ENCODE results near the gene CFAP46. TPM values are rescaled to one million over a fixed set of nuclear protein-coding genes. Genes with fewer than 3 reads are reported as not detected.
"Not testable (repeated sequence)": the region's sequence is repeated elsewhere in the genome, so short reads cannot be mapped to it uniquely, and the experiment has no call there.

Gene CFAP46
- total and polyA plus RNA-seq, 2 experiments from 2014 or later, result 2.2 to 2.4 TPM

DNA sequence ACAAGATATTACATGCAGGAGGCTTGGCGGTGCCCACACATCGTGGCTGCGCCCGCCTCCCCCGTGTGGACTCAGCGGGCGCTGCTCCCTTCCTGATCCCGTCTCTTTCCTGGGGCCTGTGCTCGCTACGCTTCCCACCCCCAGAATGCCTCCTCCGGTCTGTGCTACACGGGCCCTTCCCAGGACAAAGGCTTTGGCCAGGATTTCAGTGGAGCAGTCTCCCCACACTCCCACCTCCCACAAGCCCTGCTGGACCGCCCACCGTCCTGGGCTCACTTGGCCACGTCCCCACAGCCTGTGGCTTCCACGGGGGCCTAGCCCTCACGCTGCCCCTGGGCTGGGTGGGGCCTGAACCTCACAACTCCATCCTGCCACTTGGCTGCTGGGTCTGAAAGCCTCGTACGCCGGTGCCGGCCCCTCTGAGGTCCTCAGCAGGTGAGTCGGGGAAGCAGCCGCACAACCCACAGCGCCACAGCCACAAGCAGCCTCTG is 17.3 kb downstream of the CFAP46 start:
- TF ChIP-seq EZH2 (IDR thresholded peaks at IDR 0.05; ENCODE audit: borderline replicate concordance) (no peak), EZH2phosphoT487 (IDR thresholded peaks at IDR 0.05; ENCODE audit: low read depth, severe bottlenecking, unreplicated experiment) (no peak), CTCF (IDR thresholded peaks at IDR 0.05; ENCODE audit: poor library complexity) (no peak)
- no peak overlapping the region for H2AFZ ChIP-seq
- H3K27ac ChIP-seq, result no peak overlapping the region
- no peaks in the 10 kb centered on the region for H3K27me3 ChIP-seq
- H3K4me2 ChIP-seq, result no peak overlapping the region
- no peaks in the 10 kb centered on the region for H3K79me2 ChIP-seq
- H3K9me3 ChIP-seq (ENCODE audit: low read depth), result no peaks in the 10 kb centered on the region
- DNase-seq (ENCODE audit: low spot score), result no peak
- no peaks in the 10 kb centered on the region for H4K20me1 ChIP-seq (ENCODE audit: insufficient read depth, poor library complexity, severe bottlenecking)
- WGBS (ENCODE audit: low lambda C conversion rate, missing lambda C conversion rate), result 96% methylated on average over 24 of the region's 24 CpGs
- H3K4me1 ChIP-seq (ENCODE audit: insufficient read depth), result no peaks in the 10 kb centered on the region
- H3K36me3 ChIP-seq (replicated peaks; ENCODE audit: insufficient read depth, low read depth), result no peaks in the 10 kb centered on the region
- H3K9me2 ChIP-seq (replicated peaks; ENCODE audit: insufficient read depth), result no peaks in the 10 kb centered on the region
- H3K4me3 ChIP-seq, result no peak overlapping the region

GRCh38 chr10:132924046-132924952 is 18.1 kb downstream of the CFAP46 start:
- no peaks in the 10 kb centered on the region for H4K20me1 ChIP-seq (ENCODE audit: insufficient read depth, poor library complexity, severe bottlenecking)
- H2AFZ ChIP-seq, result no peak overlapping the region
- no peaks in the 10 kb centered on the region for H3K27me3 ChIP-seq
- H3K36me3 ChIP-seq (replicated peaks; ENCODE audit: insufficient read depth, low read depth), result no peaks in the 10 kb centered on the region
- DNase-seq (ENCODE audit: low spot score), result no peak
- WGBS (ENCODE audit: low lambda C conversion rate, missing lambda C conversion rate), result 93% methylated on average over 41 of the region's 42 CpGs
- H3K9me2 ChIP-seq (replicated peaks; ENCODE audit: insufficient read depth), result no peaks in the 10 kb centered on the region
- no peaks in the 10 kb centered on the region for H3K9me3 ChIP-seq (ENCODE audit: low read depth)
- no peak overlapping the region for H3K27ac ChIP-seq
- H3K4me1 ChIP-seq (ENCODE audit: insufficient read depth), result no peaks in the 10 kb centered on the region
- TF ChIP-seq EZH2phosphoT487 (IDR thresholded peaks at IDR 0.05; ENCODE audit: low read depth, severe bottlenecking, unreplicated experiment), result no peak
- TF ChIP-seq CTCF (IDR thresholded peaks at IDR 0.05; ENCODE audit: poor library complexity), result no peak
- no peak for TF ChIP-seq EZH2 (IDR thresholded peaks at IDR 0.05; ENCODE audit: borderline replicate concordance)
- no peaks in the 10 kb centered on the region for H3K79me2 ChIP-seq
- no peak overlapping the region for H3K4me2 ChIP-seq
- H3K4me3 ChIP-seq, result no peak overlapping the region

- not testable (repeated sequence) for H3K4me2 ChIP-seq; H3K9me2 ChIP-seq (replicated peaks; ENCODE audit: insufficient read depth); H3K4me3 ChIP-seq; H3K79me2 ChIP-seq; H2AFZ ChIP-seq; H3K9me3 ChIP-seq (ENCODE audit: low read depth); H3K27ac ChIP-seq; H3K27me3 ChIP-seq; DNase-seq (ENCODE audit: low spot score); H4K20me1 ChIP-seq (ENCODE audit: insufficient read depth, poor library complexity, severe bottlenecking); H3K4me1 ChIP-seq (ENCODE audit: insufficient read depth); H3K36me3 ChIP-seq (replicated peaks; ENCODE audit: insufficient read depth, low read depth)
- 89% methylated on average over 7 of the region's 7 CpGs for WGBS (ENCODE audit: low lambda C conversion rate, missing lambda C conversion rate)
Observed at GRCh38 chr10:132923384-132923783, 19.0 kb downstream of the CFAP46 start.

- H4K20me1 ChIP-seq (ENCODE audit: insufficient read depth, poor library complexity, severe bottlenecking), result no peaks in the 10 kb centered on the region
- H3K9me2 ChIP-seq (replicated peaks; ENCODE audit: insufficient read depth), result no peaks in the 10 kb centered on the region
- H3K4me1 ChIP-seq (ENCODE audit: insufficient read depth), result no peaks in the 10 kb centered on the region
- no peaks in the 10 kb centered on the region for H3K36me3 ChIP-seq (replicated peaks; ENCODE audit: insufficient read depth, low read depth)
- H3K27me3 ChIP-seq, result no peaks in the 10 kb centered on the region
- TF ChIP-seq EZH2 (IDR thresholded peaks at IDR 0.05; ENCODE audit: borderline replicate concordance), result no peak
- no peak for TF ChIP-seq CTCF (IDR thresholded peaks at IDR 0.05; ENCODE audit: poor library complexity)
- TF ChIP-seq EZH2phosphoT487 (IDR thresholded peaks at IDR 0.05; ENCODE audit: low read depth, severe bottlenecking, unreplicated experiment), result no peak
- no peak overlapping the region for H3K27ac ChIP-seq
- H3K9me3 ChIP-seq (ENCODE audit: low read depth), result no peaks in the 10 kb centered on the region
- DNase-seq (ENCODE audit: low spot score), result no peak
- no peaks in the 10 kb centered on the region for H3K79me2 ChIP-seq
- 90% methylated on average over 16 of the region's 17 CpGs for WGBS (ENCODE audit: low lambda C conversion rate, missing lambda C conversion rate)
- no peak overlapping the region for H2AFZ ChIP-seq
- H3K4me2 ChIP-seq, result no peak overlapping the region
- H3K4me3 ChIP-seq, result no peak overlapping the region
Observed at GRCh38 chr10:132922872-132923271, 19.5 kb downstream of the CFAP46 start.

Measured in hepatocyte (in vitro differentiated cells).